HepG2 (cell line): Measurements from ENCODE around the gene HEXIM1. TPM values are rescaled to one million over a fixed set of nuclear protein-coding genes. Genes with fewer than 3 reads are reported as not detected.
A peak's percentile ranks its signal among the peaks of the same experiment; 100 is the strongest.

ENCODE experiments used
- AGO2 ChIP-seq: fragments of 200-400 bp; formaldehyde crosslinking; optimal IDR thresholded peaks from 2 replicates; pipeline ENCODE3; 2017; ENCODE audit warnings: mild to moderate bottlenecking, low read depth, low read length, moderate library complexity
- ARNT ChIP-seq: fragments of 450-650 bp; IDR thresholded peaks from 2 replicates; pipeline ENCODE4 v1.6.1; 2017
- ATF3 ChIP-seq: sonication (generic); formaldehyde crosslinking; IDR thresholded peaks from 2 replicates; pipeline ENCODE4 v1.4.0; 2020; ENCODE audit warnings: missing genetic modification reagents
- ETV5 ChIP-seq: IDR thresholded peaks from 2 replicates; pipeline ENCODE4 v1.6.1; 2018; ENCODE audit warnings: missing biosample characterization, missing genetic modification reagents, inconsistent platforms, borderline replicate concordance
- GATA4 ChIP-seq: sonication (generic); IDR thresholded peaks from 2 replicates; pipeline ENCODE4 v1.6.1; 2016; ENCODE audit warnings: antibody characterized with exemption, low read depth, borderline replicate concordance
- HDAC2 ChIP-seq: sonication (generic); formaldehyde crosslinking; IDR thresholded peaks from 2 replicates; pipeline ENCODE4 v1.4.0; 2020; ENCODE audit warnings: missing genetic modification reagents
- HNF4G ChIP-seq, 2 experiments: sonication (generic) in 1 of 2; formaldehyde crosslinking in 1 of 2; IDR thresholded peaks; 2 replicates each; pipeline versions ENCODE4 v1.4.0 to v1.6.1; 2011 to 2020; ENCODE audit warnings: borderline replicate concordance in 2 of 2, low read depth in 2 of 2, mild to moderate bottlenecking in 2 of 2, low read length in 1 of 2, missing genetic modification reagents in 1 of 2, moderate library complexity in 1 of 2
- LCORL ChIP-seq, 2 experiments: fragments of 450-650 bp in 1 of 2; sonication (generic) in 1 of 2; formaldehyde crosslinking in 1 of 2; IDR thresholded peaks; 2 replicates each; pipeline versions ENCODE4 v1.5.0 to v1.6.1; 2017 to 2020; ENCODE audit warnings: antibody characterized with exemption in 1 of 2, missing genetic modification reagents in 1 of 2
- MTA1 ChIP-seq: sonication (generic); formaldehyde crosslinking; IDR thresholded peaks from 2 replicates; pipeline ENCODE4 v1.4.0; 2020; ENCODE audit warnings: missing genetic modification reagents, mild to moderate bottlenecking, borderline replicate concordance
- SALL1 ChIP-seq: sonication (generic); formaldehyde crosslinking; IDR thresholded peaks from 2 replicates; pipeline ENCODE4 v1.8.0; 2022; ENCODE audit warnings: mild to moderate bottlenecking, missing genetic modification reagents
- UBTF ChIP-seq: sonication (generic); formaldehyde crosslinking; IDR thresholded peaks from 2 replicates; pipeline ENCODE4 v1.4.0; 2020; ENCODE audit warnings: mild to moderate bottlenecking, missing genetic modification reagents
- ZBTB7A ChIP-seq: sonication (generic); formaldehyde crosslinking; IDR thresholded peaks from 2 replicates; pipeline ENCODE4 v1.8.0; 2022; ENCODE audit warnings: mild to moderate bottlenecking, missing genetic modification reagents
- ZNF296 ChIP-seq: sonication (generic); formaldehyde crosslinking; conservative IDR thresholded peaks from 2 replicates; pipeline ENCODE4 v1.5.0; 2020; ENCODE audit warnings: mild to moderate bottlenecking, missing genetic modification reagents
- ZNF331 ChIP-seq: sonication (generic); formaldehyde crosslinking; IDR thresholded peaks from 2 replicates; pipeline ENCODE4 v1.4.0; 2020; ENCODE audit warnings: missing genetic modification reagents
- ZNF335 ChIP-seq: sonication (generic); formaldehyde crosslinking; IDR thresholded peaks from 2 replicates; pipeline ENCODE4 v1.4.0; 2020; ENCODE audit warnings: missing genetic modification reagents
- ZNF460 ChIP-seq: sonication (generic); formaldehyde crosslinking; IDR thresholded peaks from 2 replicates; pipeline ENCODE4 v1.5.1; 2020; ENCODE audit warnings: missing genetic modification reagents, mild to moderate bottlenecking, borderline replicate concordance
- polyA plus RNA-seq, 8 experiments: library from polyadenylated mRNA; depleted of rRNA in 3 of 8; stranded (reverse) in 7 of 8; unstranded in 1 of 8; fragments of >200 nt; fragmentation: Illumina TruSeq in 4 of 8; extraction: Trizol in 4 of 8; gene quantifications; 2 replicates each; pipeline versions ENCODE4 v1.2.1 to v1.2.3, GENCODE V29; 2011 to 2016; ENCODE audit warnings: low read depth in 4 of 8, missing spikeins in 1 of 8, mixed read lengths in 1 of 8; ENCODE audit not compliant: insufficient read depth in 1 of 8
- total RNA-seq, 5 experiments: library from RNA; depleted of rRNA; stranded (reverse); fragments of >200 nt; fragmentation: Illumina TruSeq; extraction: Trizol; gene quantifications; 2 replicates each; pipeline ENCODE4 v1.2.3, GENCODE V29; 2016; ENCODE audit warnings: low read depth in 1 of 5
- TF ChIP-seq, protein P1 (sequence below): IDR thresholded peaks from 2 replicates; pipeline ENCODE4 v1.6.1; 2012; ENCODE audit warnings: inconsistent platforms
- TF ChIP-seq, protein P2 (sequence below): sonication (generic); formaldehyde crosslinking; IDR thresholded peaks from 2 replicates; pipeline ENCODE4 v1.5.0; 2020; ENCODE audit warnings: mild to moderate bottlenecking, missing genetic modification reagents, moderate library complexity
- TF ChIP-seq, protein P3 (sequence below): IDR thresholded peaks from 2 replicates; pipeline ENCODE4 v1.6.1; 2016; ENCODE audit warnings: low read depth, control low read depth
- TF ChIP-seq, protein P4 (sequence below): sonication (generic); formaldehyde crosslinking; IDR thresholded peaks from 2 replicates; pipeline ENCODE4 v1.8.0; 2022; ENCODE audit warnings: missing genetic modification reagents, mild to moderate bottlenecking, borderline replicate concordance
- TF ChIP-seq, protein P5 (sequence below): sonication (generic); formaldehyde crosslinking; IDR thresholded peaks from 2 replicates; pipeline ENCODE4 v1.4.0; 2020; ENCODE audit warnings: missing genetic modification reagents

Gene HEXIM1
- total and polyA plus RNA-seq, 2 of the 13 experiments (the other 11 are each of a cell fraction or from before 2014, with no cell fraction given) = 10.5 to 16.6 TPM

DNA sequence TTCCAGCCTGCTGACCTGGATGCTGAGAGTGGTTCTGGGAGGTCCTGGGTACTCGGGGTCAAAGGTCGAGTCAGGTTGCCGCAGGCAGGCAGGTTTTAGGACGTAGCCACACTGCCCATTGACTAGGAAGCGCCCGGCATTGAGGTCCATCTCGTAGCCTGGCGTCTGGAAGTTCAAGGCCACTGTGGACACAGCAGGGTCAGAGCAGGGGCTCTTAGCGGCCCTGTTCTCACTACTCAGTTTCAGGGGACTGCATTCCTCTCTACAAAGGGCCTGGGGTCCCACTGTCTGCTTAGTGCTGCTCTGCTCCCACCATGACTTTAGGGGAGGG lies 34.9 kb upstream of the HEXIM1 start (continued):
- TF ChIP-seq ZNF460 (CRISPR knock-in tag) (no peak), GATA4 (no peak), UBTF (0 out of 2 replicates have a peak, but pooled peaks have one; percentile 36), ZBTB7A (CRISPR knock-in tag) (peak; percentile 58; the same call in 1 of the 2 replicates), ATF3 (no peak), MTA1 (CRISPR knock-in tag) (peak; percentile 82; the same call in 1 of the 2 replicates), ARNT (no peak), ZNF296 (no peak), LCORL (IDR thresholded peaks at IDR 0.05) (no peak), LCORL (CRISPR knock-in tag; IDR thresholded peaks at IDR 0.05) (peak; percentile 87), ZNF335 (CRISPR knock-in tag) (no peak), ETV5 (CRISPR knock-in tag) (0 out of 2 replicates have a peak, but pooled peaks have one; percentile 11), HNF4G (IDR thresholded peaks at IDR 0.05; ENCODE audit: borderline replicate concordance, low read depth, low read length) (peak; percentile 66; the same call in 1 of the 2 replicates), HNF4G (CRISPR knock-in tag; IDR thresholded peaks at IDR 0.05; ENCODE audit: borderline replicate concordance, low read depth) (no peak), ZNF331 (CRISPR knock-in tag) (peak; percentile 54; the same call in 1 of the 2 replicates), AGO2 (no peak), SALL1 (CRISPR knock-in tag) (peak; percentile 57; the same call in 1 of the 2 replicates), HDAC2 (peak; percentile 55; the same call in 1 of the 2 replicates)
- TF ChIP-seq, protein P1, sequence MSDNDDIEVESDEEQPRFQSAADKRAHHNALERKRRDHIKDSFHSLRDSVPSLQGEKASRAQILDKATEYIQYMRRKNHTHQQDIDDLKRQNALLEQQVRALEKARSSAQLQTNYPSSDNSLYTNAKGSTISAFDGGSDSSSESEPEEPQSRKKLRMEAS = 0 out of 2 replicates have a peak, but pooled peaks have one; percentile 8
- TF ChIP-seq, protein P2, sequence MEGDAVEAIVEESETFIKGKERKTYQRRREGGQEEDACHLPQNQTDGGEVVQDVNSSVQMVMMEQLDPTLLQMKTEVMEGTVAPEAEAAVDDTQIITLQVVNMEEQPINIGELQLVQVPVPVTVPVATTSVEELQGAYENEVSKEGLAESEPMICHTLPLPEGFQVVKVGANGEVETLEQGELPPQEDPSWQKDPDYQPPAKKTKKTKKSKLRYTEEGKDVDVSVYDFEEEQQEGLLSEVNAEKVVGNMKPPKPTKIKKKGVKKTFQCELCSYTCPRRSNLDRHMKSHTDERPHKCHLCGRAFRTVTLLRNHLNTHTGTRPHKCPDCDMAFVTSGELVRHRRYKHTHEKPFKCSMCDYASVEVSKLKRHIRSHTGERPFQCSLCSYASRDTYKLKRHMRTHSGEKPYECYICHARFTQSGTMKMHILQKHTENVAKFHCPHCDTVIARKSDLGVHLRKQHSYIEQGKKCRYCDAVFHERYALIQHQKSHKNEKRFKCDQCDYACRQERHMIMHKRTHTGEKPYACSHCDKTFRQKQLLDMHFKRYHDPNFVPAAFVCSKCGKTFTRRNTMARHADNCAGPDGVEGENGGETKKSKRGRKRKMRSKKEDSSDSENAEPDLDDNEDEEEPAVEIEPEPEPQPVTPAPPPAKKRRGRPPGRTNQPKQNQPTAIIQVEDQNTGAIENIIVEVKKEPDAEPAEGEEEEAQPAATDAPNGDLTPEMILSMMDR (CRISPR knock-in tag) = peak; percentile 14; the same call in 1 of the 2 replicates
- TF ChIP-seq, protein P3, sequence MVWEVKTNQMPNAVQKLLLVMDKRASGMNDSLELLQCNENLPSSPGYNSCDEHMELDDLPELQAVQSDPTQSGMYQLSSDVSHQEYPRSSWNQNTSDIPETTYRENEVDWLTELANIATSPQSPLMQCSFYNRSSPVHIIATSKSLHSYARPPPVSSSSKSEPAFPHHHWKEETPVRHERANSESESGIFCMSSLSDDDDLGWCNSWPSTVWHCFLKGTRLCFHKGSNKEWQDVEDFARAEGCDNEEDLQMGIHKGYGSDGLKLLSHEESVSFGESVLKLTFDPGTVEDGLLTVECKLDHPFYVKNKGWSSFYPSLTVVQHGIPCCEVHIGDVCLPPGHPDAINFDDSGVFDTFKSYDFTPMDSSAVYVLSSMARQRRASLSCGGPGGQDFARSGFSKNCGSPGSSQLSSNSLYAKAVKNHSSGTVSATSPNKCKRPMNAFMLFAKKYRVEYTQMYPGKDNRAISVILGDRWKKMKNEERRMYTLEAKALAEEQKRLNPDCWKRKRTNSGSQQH (CRISPR knock-in tag) = 0 out of 2 replicates have a peak, but pooled peaks have one; percentile 44
- TF ChIP-seq, protein P4, sequence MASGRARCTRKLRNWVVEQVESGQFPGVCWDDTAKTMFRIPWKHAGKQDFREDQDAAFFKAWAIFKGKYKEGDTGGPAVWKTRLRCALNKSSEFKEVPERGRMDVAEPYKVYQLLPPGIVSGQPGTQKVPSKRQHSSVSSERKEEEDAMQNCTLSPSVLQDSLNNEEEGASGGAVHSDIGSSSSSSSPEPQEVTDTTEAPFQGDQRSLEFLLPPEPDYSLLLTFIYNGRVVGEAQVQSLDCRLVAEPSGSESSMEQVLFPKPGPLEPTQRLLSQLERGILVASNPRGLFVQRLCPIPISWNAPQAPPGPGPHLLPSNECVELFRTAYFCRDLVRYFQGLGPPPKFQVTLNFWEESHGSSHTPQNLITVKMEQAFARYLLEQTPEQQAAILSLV = 0 out of 2 replicates have a peak, but pooled peaks have one; percentile 20
- TF ChIP-seq, protein P5, sequence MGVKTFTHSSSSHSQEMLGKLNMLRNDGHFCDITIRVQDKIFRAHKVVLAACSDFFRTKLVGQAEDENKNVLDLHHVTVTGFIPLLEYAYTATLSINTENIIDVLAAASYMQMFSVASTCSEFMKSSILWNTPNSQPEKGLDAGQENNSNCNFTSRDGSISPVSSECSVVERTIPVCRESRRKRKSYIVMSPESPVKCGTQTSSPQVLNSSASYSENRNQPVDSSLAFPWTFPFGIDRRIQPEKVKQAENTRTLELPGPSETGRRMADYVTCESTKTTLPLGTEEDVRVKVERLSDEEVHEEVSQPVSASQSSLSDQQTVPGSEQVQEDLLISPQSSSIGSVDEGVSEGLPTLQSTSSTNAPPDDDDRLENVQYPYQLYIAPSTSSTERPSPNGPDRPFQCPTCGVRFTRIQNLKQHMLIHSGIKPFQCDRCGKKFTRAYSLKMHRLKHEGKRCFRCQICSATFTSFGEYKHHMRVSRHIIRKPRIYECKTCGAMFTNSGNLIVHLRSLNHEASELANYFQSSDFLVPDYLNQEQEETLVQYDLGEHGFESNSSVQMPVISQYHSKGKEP (CRISPR knock-in tag) = no peak
